Astrocyte of the cerebellum (primary cell): ENCODE results near the gene SESN3.

Experiments
- DNase-seq: peaks from one replicate; pipeline ENCODE4 v3.0.0-alpha.2; 2011; ENCODE audit warnings: low read depth
- H3K4me3 ChIP-seq: 2 replicates; pipeline ENCODE4 v1.5.1; 2011; ENCODE audit warnings: mild to moderate bottlenecking, low read depth, low read length, moderate library complexity
- in situ Hi-C: cut with HindIII; loops from 2 replicates; pipeline ENCODE4 v1.10.0; 2017; ENCODE audit warnings: low sequenced_read_pairs
- TF ChIP-seq, protein P1 (sequence below): IDR thresholded peaks from 2 replicates; pipeline ENCODE4 v1.5.1; 2012; ENCODE audit warnings: low read length, low read depth, moderate library complexity, mild to moderate bottlenecking; ENCODE audit errors: missing control alignments

Gene SESN3

DNA sequence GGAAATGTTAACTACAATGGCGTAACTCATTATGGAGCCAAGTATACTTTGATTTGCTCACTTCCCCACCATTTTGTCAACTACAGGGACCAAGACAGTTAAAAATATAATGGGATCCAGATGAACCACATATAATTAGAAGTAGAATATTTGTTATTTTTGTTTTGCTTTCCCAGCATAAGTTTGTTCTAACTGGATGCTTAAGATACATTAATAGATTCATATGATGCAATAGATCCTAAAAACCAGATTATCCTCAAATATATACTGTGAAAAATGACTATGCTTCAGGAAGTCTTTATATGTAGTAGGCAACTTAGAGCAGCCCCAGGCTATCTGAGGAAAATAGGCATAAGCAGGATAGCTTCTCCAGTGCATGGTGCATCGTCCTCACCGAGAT lies 38.3 kb downstream of the SESN3 start:
- no peak for DNase-seq
- TF ChIP-seq, protein P1, sequence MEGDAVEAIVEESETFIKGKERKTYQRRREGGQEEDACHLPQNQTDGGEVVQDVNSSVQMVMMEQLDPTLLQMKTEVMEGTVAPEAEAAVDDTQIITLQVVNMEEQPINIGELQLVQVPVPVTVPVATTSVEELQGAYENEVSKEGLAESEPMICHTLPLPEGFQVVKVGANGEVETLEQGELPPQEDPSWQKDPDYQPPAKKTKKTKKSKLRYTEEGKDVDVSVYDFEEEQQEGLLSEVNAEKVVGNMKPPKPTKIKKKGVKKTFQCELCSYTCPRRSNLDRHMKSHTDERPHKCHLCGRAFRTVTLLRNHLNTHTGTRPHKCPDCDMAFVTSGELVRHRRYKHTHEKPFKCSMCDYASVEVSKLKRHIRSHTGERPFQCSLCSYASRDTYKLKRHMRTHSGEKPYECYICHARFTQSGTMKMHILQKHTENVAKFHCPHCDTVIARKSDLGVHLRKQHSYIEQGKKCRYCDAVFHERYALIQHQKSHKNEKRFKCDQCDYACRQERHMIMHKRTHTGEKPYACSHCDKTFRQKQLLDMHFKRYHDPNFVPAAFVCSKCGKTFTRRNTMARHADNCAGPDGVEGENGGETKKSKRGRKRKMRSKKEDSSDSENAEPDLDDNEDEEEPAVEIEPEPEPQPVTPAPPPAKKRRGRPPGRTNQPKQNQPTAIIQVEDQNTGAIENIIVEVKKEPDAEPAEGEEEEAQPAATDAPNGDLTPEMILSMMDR = no peak
- no peak overlapping the region for H3K4me3 ChIP-seq
- in situ Hi-C loops = no loop called here

DNA sequence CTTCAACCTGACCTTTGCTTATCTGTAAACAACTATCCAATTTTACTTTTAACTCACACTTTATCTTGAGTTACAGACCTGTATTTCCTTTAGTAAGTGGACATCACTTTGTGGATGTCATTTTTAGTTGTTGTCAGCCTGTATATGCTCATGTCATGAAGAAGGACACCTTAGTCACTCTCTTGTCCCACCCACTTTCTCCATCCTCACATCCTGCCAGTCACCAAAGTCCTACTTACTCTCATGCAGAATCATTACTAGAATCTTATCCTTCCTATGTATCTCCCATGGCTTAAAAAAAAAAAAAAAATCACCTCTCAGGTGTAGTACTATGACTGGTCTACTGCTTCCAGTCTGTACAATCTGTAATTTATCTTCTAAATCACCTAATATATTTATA lies 43.3 kb downstream of the SESN3 start:
- in situ Hi-C loops = no loop called here
- no peak for DNase-seq
- TF ChIP-seq, protein P1 = no peak
- no peak overlapping the region for H3K4me3 ChIP-seq

DNA sequence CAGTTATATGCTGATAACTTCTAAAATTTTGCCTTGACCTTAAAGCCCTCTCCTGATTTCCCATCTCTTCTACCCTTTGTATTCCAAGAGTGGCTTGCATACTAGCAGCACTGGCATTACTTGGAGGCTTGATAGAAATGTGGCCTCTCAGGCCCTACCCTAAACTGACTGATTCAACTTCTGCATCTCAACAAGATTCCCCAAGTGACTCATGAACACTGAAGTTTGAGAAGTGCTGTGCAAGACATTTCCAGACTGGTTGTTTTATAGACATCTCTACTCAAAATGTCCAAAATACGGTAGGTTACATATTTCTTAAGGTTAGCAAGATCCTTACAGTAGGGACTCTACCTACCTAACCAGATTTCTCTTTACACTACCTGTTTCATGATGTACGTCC lies 48.6 kb downstream of the SESN3 start:
- no peak overlapping the region for H3K4me3 ChIP-seq
- no peak for DNase-seq
- TF ChIP-seq, protein P1 = no peak
- in situ Hi-C loops = no loop called here

DNA sequence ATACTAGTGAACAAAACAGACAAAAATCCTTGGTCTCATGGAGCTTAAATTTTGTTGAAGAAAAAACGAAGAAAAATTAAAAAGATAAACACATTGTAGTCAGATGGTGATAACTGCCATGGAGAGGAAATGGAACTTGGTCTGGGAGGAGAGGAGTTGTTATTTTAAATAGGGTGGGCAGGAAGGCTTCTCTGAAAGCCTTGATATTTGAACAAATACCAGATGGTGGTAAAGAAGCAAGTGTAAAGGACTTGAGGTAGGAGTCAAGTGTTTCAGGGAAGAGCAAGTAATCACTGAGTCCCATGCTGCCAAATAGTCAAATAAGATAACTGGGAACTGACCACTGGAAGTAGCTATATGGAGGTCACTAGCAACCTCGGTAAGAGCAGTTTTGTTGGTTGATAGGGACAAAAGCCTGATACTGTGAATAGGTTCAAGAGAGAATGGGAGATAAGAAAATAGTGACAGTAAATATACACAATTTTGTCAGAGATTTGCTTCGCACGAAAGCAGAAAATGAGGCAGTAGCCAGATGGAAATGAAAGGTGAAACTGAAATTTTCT lies 55.1 kb downstream of the SESN3 start:
- no peak for DNase-seq
- TF ChIP-seq, protein P1 = no peak
- in situ Hi-C loops = no loop called here
- H3K4me3 ChIP-seq = no peak overlapping the region

DNA sequence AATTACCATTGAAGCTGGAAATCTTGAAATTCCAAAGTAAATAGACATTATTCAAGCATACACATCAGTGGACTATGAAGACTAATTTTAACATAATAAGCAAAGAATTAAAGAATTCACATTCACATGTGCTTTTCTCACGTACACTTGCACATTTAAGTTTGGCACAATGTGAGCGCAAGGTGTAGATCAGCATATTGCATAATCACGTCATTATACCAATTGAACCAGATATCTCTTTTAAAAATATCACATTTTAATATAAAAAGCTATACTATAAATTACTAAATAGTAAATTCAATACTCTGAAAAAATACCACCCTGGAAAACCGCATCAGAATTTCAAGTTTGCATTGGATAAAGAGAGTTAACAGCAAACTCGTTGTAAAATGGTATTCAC lies 60.7 kb downstream of the SESN3 start:
- in situ Hi-C loops = no loop called here
- no peak for DNase-seq
- H3K4me3 ChIP-seq = no peak overlapping the region
- TF ChIP-seq, protein P1 = no peak

DNA sequence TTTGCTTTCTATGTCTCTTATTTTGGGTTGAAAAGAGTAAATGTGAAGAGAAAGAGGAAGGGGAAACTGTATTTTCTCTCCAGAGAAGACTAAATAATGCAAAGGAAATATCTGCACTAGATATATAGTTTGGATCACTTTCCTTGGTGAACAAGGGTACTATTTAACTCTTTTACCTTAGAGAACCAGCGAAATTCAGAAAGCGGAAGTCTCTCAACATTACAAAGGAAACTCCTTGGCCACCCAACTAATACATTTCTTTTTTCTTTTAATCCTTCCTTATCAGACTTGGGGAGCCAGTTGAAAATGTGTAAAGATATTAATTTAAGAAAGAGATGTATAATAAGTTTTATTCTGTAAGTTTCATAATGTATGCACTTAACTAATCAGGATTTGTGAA lies 64.2 kb downstream of the SESN3 start:
- TF ChIP-seq, protein P1 = no peak
- in situ Hi-C loops = no loop called here
- DNase-seq = no peak
- no peak overlapping the region for H3K4me3 ChIP-seq

DNA sequence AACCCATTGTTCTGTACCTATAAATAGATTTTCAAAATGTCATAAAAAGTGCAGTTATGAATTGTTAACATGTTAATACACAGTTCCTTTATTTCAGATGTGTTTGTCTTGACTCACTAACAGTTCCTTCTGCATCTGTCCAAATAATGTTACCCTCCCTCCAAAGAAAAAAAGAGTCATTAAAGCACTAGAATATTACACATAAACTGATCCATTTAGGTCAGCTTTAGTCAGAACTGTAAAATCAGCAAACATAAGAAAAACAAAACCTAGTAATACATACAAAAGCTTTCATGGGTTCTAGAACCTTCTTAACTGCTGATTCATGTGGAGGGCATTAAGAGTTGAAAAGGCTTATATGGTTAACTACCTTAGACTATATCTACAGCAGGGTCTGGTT lies 65.4 kb downstream of the SESN3 start:
- TF ChIP-seq, protein P1 = no peak
- in situ Hi-C loops = no loop called here

More for the DNA sequence above, 65.4 kb downstream of the SESN3 start:
- DNase-seq = no peak
- H3K4me3 ChIP-seq = no peak overlapping the region
